IgD-negative memory B cell (primary cell): ENCODE data around the gene ARNT2. TPM values are rescaled to one million over a fixed set of nuclear protein-coding genes. Genes with fewer than 3 reads are reported as not detected.

Source experiments
- H3K27ac Mint-ChIP-seq, 3 donors: one replicate each; pipeline ENCODE4 v1.8.0; 2020 to 2022; ENCODE audit warnings: mild to moderate bottlenecking in 3 of 3, mixed read lengths in 3 of 3, moderate library complexity in 1 of 3
- H3K27me3 Mint-ChIP-seq: one replicate; pipeline ENCODE4 v1.8.0; 2021; ENCODE audit warnings: mixed read lengths
- H3K36me3 Mint-ChIP-seq: one replicate; pipeline ENCODE4 v1.8.0; 2020; ENCODE audit warnings: mild to moderate bottlenecking, mixed read lengths
- H3K4me1 Mint-ChIP-seq, 3 donors: one replicate each; pipeline ENCODE4 v1.8.0; 2020 to 2022; ENCODE audit warnings: mixed read lengths in 3 of 3, mild to moderate bottlenecking in 1 of 3
- H3K4me3 Mint-ChIP-seq, 4 donors: one replicate each; pipeline ENCODE4 v1.8.0; 2020 to 2022; ENCODE audit warnings: mild to moderate bottlenecking in 4 of 4, mixed read lengths in 4 of 4, moderate library complexity in 3 of 4
- H3K9me3 Mint-ChIP-seq, 3 donors: one replicate each; pipeline ENCODE4 v1.8.0; 2020 to 2021; ENCODE audit warnings: mixed read lengths in 3 of 3, mild to moderate bottlenecking in 1 of 3
- polyA plus RNA-seq: library from polyadenylated mRNA; unstranded; fragments of 300-500 nt; fragmentation: Illumina TruSeq; gene quantifications from one replicate; pipeline ENCODE4 v1.2.3, GENCODE V29; 2021

The ARNT2 gene
- polyA plus RNA-seq, 1 donor from 2014 or later = not detected

DNA sequence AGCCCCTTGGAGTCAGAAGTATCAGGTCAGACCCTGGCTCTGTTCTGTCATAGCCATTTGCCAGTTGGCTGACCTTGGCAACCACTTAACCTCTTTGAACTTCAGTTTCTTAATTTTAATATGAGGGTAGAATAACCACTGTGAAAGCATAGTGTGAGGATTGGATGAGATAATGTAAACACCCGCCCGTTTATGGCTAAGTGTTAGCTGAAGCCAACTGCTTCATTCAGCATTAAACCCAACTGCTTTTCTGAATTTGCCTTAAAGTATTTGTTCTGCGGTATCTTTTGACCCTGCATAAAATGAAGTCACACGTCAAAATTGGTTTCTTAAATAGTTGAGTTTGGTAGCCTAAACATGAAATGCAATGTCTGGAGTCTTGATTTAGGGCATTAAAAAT lies 169.4 kb downstream of the ARNT2 start:
- Mint-ChIP-seq H3K27ac (no peak overlapping the region), H3K4me1 (no peaks in the 10 kb centered on the region), H3K27me3 (no peaks in the 10 kb centered on the region), H3K4me3 (no peak overlapping the region), H3K36me3 (no peaks in the 10 kb centered on the region), H3K9me3 (peaks cover 0 to 2% (median 0%) of the 10 kb centered on the region in 3 donors)

DNA sequence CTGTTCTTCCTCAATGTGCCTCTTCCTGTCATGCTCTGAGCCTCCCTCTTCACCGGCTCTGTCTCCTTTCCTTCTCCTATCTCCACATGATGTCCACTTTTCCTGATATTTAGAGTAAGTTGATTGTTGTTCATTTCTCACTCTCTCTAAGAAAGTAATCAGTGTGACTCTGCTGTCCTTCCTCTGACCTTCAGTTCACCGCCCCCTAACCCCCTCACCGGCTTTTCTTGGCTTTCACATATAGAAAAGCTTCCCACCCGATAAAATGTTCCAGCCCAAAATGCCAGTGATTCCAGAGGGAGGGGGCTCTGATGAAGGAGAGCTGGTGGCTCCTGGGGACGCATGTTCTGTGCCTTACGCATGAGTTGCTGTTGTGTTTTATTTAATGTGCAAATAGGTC lies 170.4 kb downstream of the ARNT2 start:
- Mint-ChIP-seq H3K9me3 (no peaks in the 10 kb centered on the region), H3K36me3 (no peaks in the 10 kb centered on the region), H3K27me3 (no peaks in the 10 kb centered on the region), H3K4me3 (no peak overlapping the region), H3K27ac (no peak overlapping the region), H3K4me1 (no peaks in the 10 kb centered on the region)

DNA sequence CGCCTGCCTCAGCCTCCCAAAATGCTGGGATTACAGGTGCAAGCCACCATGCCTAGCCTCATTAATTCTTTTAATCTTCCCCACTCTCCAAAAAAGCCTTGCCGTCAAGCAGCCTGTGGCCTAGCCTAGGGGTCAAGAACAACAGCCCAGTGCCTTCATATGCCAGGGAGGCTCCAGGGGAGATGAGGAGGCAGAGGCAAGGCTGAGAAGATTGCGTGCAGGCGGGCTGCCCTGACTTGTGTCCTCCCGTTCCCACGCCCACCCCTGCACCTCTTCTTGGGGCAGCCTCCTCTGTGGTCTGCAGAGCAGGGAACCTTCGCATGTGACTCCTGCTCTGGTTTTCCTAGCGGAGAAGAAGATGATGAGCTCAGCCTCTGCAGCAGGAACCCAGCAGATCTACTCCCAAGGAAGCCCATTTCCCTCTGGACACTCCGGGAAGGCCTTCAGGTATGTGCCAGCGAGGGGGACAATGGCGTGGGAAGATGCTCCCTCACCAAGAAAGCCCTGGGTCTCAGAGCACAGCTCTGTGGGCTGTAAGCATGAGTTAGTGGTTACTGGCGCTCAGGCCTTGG lies 172.4 kb downstream of the ARNT2 start:
- Mint-ChIP-seq H3K9me3 (no peaks in the 10 kb centered on the region), H3K4me1 (no peaks in the 10 kb centered on the region), H3K36me3 (no peaks in the 10 kb centered on the region), H3K4me3 (no peak overlapping the region), H3K27ac (no peak overlapping the region), H3K27me3 (peaks cover 2% of the 10 kb centered on the region)

DNA sequence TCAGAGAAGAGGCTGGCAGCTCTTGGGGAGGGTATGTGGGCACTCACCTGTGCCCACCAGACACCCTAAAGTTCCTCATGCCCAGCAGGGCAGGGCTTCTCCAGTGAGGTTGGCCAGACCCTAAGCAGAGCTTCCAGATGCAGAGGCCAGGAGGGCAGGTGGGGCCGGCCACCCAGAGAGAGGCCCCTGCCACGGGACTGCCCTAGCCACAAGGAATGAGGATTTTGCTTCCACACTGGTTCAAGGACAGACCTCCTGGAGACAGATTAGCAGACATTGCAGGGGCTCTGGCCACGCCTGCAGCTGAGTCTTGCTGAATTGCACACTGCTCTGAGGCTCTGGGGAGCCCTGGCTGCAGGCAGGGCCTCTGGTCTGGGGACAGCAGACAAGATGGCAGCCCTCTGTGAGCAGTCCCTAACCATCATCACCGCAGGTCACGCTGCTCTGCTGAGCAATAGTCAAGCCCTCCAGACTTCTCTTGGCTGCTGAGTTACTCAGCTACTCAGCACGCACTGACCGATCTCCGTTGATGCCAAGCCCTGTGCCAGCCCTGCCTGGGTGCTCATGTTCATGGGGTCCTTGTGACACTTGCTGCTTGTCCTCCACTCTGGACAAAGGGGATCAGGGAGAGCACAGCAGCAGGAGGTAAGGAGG lies 173.5 kb downstream of the ARNT2 start:
- no peak overlapping the region for H3K4me3 Mint-ChIP-seq
- H3K27me3 Mint-ChIP-seq = peaks cover 2% of the 10 kb centered on the region
- no peaks in the 10 kb centered on the region for H3K36me3 Mint-ChIP-seq
- H3K4me1 Mint-ChIP-seq = no peaks in the 10 kb centered on the region
- no peak overlapping the region for H3K27ac Mint-ChIP-seq
- no peaks in the 10 kb centered on the region for H3K9me3 Mint-ChIP-seq

DNA sequence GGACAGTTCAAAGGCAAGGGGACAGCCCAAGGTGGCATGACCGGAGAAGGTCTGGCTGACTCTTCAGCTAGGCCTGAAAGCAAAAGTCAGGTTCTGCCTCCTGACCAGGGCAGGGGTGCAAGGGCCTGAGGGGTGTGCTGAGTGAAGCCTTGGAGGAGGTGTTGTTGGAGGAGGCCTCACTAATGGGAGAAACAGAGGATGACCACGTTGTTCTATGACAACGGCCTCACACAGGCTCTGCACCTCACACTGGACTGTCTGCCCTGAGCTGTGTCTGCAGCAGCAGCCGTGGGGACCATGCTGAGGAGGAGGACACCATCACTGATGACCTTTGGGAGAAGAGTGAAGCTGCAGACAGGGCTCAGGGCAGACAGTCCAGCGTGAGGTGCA lies 174.0 kb downstream of the ARNT2 start:
- Mint-ChIP-seq H3K27me3 (peaks cover 2% of the 10 kb centered on the region), H3K4me1 (no peaks in the 10 kb centered on the region), H3K9me3 (no peaks in the 10 kb centered on the region), H3K36me3 (no peaks in the 10 kb centered on the region), H3K27ac (no peak overlapping the region), H3K4me3 (no peak overlapping the region)

DNA sequence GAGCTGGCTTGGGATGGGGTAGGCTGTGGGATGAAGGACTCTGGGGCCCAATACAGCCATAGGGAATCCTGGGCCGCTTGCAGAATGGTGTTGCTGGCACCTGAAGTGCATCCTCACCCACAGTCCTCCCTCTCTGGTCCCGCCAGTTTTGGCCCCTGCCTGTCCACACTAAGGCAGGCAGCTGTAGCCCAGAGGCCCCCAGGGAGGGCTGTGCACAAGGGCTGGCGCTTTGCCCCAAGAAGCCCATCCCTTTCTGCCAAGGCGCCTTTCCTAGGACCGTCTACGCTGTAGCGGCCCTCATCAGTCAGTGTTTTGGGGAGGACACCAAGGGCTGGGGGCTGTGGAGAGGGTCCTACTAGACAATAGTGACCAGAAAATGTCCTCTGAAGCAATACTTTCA lies 174.7 kb downstream of the ARNT2 start:
- peaks cover 2% of the 10 kb centered on the region for H3K27me3 Mint-ChIP-seq
- H3K4me3 Mint-ChIP-seq = no peak overlapping the region
- H3K36me3 Mint-ChIP-seq = no peaks in the 10 kb centered on the region
- H3K27ac Mint-ChIP-seq = no peak overlapping the region
- H3K9me3 Mint-ChIP-seq = no peaks in the 10 kb centered on the region
- H3K4me1 Mint-ChIP-seq = no peaks in the 10 kb centered on the region

DNA sequence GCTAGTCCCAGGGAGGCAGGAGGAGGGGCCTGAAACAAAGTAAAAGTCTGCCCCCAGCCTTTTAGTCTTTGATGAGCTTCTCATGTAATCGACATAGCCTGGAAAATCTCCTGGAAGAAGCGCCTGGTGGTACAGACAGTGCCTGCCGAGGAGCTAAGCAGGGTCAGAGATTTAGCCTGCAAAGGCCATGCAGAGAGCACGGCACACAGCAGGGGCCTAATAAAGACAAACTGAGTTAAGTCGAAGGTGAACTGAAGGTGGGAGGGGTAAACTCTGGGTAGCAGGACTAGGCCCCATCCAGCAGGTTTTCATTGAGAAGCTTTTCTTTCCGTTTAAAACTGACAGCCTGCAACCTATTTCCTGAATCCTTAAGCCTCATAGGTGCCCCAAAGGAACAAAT lies 175.4 kb downstream of the ARNT2 start:
- Mint-ChIP-seq H3K27me3 (peaks cover 2% of the 10 kb centered on the region), H3K4me3 (no peak overlapping the region), H3K4me1 (no peaks in the 10 kb centered on the region), H3K9me3 (no peaks in the 10 kb centered on the region), H3K27ac (no peak overlapping the region), H3K36me3 (no peaks in the 10 kb centered on the region)

DNA sequence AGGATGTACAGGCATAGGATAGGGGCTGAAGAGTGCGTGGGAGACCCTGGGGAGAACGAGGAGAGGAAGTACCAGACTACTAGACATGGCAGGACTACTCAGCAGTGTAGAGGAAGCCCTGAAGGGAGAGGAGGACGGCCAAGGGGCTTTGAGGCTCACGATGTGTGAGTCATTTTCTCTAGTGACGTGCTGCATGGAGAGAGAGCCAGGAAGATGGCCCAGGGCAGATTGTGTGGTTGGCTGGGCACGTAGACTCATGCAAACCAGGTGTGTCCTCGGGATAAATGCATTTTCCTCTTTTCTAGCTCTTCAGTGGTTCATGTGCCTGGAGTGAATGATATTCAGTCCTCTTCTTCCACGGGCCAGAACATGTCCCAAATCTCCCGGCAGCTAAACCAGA lies 175.9 kb downstream of the ARNT2 start:
- H3K4me1 Mint-ChIP-seq = no peaks in the 10 kb centered on the region
- H3K4me3 Mint-ChIP-seq = no peak overlapping the region
- no peaks in the 10 kb centered on the region for H3K36me3 Mint-ChIP-seq
- H3K27me3 Mint-ChIP-seq = peaks cover 2% of the 10 kb centered on the region
- H3K27ac Mint-ChIP-seq = no peak overlapping the region
- no peaks in the 10 kb centered on the region for H3K9me3 Mint-ChIP-seq

DNA sequence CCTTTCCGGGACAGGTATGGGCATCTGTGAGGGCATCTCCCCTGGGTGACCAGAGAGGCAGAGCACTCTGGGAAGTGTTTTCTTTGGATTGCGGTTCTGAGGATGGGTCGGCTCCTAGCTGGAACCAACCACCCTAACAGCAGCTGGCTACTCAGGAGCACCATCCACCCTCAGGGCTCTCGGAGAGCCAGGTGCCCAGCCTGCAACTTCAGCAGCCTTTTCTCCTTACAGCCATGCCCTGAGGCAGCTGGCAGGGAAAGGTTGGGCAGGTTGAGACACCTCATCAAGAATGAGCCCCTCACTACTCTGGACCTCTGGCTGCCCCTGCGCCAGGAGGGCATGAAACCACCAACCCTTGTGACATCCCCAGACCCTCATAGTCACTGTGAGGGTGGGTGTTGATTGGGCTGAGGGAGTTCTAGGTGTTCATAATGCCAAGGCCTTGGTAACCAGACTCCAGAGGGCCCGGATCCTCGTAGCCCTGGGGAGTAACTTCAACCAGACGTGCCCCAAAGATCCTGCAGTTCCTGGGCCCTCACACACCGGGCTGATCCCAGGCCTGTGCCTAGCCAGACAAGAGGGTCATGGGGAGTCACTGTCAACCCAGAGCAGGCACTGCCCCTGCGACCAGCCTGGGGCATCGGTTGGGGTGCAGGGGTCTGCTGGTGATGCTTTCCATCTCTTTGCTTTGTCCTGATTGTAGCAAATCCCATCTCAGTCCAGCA lies 176.5 kb downstream of the ARNT2 start:
- H3K4me1 Mint-ChIP-seq = no peaks in the 10 kb centered on the region
- peaks cover 2% of the 10 kb centered on the region for H3K27me3 Mint-ChIP-seq
- no peaks in the 10 kb centered on the region for H3K36me3 Mint-ChIP-seq
- no peak overlapping the region for H3K27ac Mint-ChIP-seq
- no peaks in the 10 kb centered on the region for H3K9me3 Mint-ChIP-seq
- H3K4me3 Mint-ChIP-seq = no peak overlapping the region

DNA sequence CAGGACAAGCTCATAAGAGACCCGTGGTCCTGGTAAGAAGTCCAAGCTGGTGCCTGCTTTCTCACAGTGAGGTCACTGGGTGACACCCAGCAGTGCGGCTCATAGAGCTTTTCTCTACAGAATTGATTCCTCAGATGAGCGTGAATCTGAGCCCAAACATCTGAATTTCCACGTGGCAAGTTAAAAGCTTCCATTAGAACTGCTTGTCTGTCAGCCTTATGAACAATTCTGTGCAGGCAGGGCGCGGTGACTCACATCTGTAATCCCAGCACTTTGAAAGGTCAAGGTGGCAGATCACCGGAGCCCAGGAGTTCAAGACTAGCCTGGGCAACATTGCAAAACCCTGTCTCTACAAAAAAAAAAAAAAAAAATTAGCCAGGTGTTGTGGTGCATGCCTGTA lies 177.8 kb downstream of the ARNT2 start:
- no peaks in the 10 kb centered on the region for H3K4me1 Mint-ChIP-seq
- H3K4me3 Mint-ChIP-seq = no peak overlapping the region
- H3K27me3 Mint-ChIP-seq = peaks cover 2% of the 10 kb centered on the region
- H3K36me3 Mint-ChIP-seq = no peaks in the 10 kb centered on the region
- H3K27ac Mint-ChIP-seq = no peak overlapping the region
- no peaks in the 10 kb centered on the region for H3K9me3 Mint-ChIP-seq

DNA sequence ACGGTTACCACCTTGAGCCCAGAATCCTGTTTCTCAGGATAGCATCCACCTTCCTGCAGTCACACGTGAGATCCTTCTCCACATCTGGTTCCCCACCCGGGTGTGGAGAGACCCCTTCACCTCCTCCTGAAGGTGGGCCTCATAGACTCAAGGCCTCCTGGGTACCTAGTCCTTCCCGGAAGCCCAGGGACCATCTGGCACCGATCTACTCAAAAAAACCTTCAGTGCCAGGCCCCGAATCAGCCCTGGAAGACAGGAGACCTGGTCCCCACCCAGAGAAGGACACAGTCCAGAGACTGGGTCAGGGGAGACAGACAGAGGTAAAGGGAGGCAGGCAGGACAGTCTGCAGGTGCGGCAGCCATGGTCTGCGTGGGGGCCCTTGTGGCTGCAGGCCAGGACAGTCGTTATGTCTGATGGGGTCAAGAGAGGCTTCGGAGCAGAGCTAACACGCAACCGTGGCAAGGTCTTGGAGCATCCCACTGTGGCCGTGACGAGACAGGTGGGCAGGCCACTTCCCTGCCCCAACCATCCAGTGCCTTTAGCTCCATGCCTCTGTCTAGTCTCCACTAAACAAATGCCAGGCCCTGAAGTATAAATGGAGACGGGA lies 178.7 kb downstream of the ARNT2 start:
- Mint-ChIP-seq H3K4me1 (no peaks in the 10 kb centered on the region), H3K36me3 (no peaks in the 10 kb centered on the region), H3K4me3 (no peak overlapping the region), H3K27me3 (peaks cover 2% of the 10 kb centered on the region), H3K27ac (no peak overlapping the region), H3K9me3 (no peaks in the 10 kb centered on the region)

DNA sequence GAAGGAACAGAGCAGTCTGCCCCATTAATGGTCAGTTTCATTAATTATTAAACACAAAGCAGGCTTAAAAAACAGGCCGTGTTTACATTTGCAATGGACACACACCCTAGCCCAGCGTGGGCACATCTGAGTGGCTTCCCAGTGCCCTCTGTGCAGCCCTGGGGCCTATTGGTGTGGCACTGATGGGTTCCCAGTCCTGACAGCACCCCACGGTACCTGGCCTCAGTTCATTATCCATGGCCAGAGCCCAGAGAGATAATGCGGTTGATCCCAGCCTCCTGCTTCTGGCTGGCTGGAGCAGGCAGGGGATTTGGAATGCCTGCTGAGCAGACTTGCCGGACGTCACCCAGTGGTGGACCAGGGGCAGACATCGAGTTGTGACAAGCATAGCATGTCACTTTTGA lies 180.4 kb downstream of the ARNT2 start:
- H3K27me3 Mint-ChIP-seq = peaks cover 2% of the 10 kb centered on the region
- no peaks in the 10 kb centered on the region for H3K36me3 Mint-ChIP-seq
- no peaks in the 10 kb centered on the region for H3K9me3 Mint-ChIP-seq
- H3K4me1 Mint-ChIP-seq = no peaks in the 10 kb centered on the region
- H3K4me3 Mint-ChIP-seq = no peak overlapping the region
- no peak overlapping the region for H3K27ac Mint-ChIP-seq

DNA sequence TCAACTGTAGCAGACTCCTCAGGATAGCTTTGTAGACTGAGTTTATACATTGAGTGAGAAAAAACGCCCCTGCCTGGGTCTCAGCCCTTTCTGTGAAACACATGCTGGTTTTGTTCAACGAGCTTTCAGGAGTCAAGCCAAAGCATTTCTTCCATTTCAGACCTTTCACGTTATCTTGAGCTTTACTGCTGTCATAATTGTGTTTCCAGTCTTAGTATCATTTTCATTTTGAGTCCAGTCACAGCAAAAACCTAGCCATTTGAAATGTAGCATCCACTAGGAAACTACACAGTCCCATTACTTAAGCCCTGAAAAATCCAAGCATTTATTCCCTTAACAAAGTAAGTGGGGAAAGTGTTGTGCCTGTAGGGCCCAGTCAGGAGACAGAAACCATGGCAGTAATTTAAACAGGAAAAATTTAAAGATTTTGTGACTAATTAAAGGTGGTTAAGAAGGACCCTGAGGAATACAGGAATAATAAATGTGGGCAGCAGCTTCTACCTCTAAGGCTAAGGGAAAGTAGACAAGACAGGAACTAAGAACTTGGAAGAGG lies 180.9 kb downstream of the ARNT2 start:
- Mint-ChIP-seq H3K36me3 (no peaks in the 10 kb centered on the region), H3K4me3 (no peak overlapping the region), H3K9me3 (no peaks in the 10 kb centered on the region), H3K27ac (no peak overlapping the region), H3K27me3 (peaks cover 2% of the 10 kb centered on the region), H3K4me1 (no peaks in the 10 kb centered on the region)

DNA sequence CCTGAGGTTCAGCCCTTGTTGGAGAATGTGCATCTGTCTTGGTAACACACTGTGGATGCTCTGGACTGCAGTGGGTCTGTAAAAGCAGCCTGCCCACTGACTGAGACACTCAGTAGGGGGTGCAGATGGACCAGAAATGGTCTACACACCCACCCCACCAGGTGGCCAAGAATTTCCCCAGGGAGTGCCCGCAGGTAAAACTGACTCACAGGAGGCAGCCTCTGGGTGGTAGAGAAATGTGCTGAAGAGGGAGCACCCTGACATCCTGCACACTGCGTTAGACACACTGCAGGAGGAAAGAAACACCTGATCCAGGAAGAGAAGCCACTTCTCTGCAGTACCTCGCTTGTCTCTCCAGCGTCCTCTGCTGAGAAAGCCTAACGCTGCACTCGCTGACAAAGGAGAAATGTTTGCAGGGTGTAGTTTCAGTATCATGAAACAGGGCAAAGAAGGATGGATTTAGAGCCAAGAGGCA lies 181.4 kb downstream of the ARNT2 start:
- Mint-ChIP-seq H3K27me3 (peaks cover 2% of the 10 kb centered on the region), H3K36me3 (no peaks in the 10 kb centered on the region), H3K4me1 (no peaks in the 10 kb centered on the region), H3K27ac (no peak overlapping the region), H3K4me3 (no peak overlapping the region), H3K9me3 (no peaks in the 10 kb centered on the region)

DNA sequence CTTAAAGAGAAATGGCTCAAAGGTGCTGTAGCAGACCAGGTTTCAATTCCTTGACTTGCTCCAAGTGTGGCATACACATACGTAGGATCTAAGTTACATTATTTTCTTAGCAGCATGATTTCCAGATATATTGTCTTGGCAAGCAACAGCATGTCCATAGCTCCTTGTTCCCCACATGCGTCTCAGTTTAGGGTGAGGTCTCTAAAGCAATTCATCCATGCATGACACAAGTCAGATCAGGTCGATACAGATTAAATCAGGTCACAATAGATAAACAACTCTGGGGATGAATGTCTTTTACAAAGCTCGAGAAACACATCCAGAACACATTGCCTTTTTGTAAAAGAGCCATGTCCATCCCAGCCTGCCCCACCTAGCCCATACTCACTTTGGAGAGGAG lies 182.0 kb downstream of the ARNT2 start:
- H3K4me3 Mint-ChIP-seq = no peak overlapping the region
- no peaks in the 10 kb centered on the region for H3K36me3 Mint-ChIP-seq
- no peak overlapping the region for H3K27ac Mint-ChIP-seq
- H3K27me3 Mint-ChIP-seq = no peaks in the 10 kb centered on the region
- no peaks in the 10 kb centered on the region for H3K9me3 Mint-ChIP-seq
- H3K4me1 Mint-ChIP-seq = no peaks in the 10 kb centered on the region
